ENCODE results near the gene BATF3. TPM values are rescaled to one million over a fixed set of nuclear protein-coding genes. Genes with fewer than 3 reads are reported as not detected.

Gene BATF3
- total RNA-seq, 1 donor from 2014 or later, result not detected

DNA sequence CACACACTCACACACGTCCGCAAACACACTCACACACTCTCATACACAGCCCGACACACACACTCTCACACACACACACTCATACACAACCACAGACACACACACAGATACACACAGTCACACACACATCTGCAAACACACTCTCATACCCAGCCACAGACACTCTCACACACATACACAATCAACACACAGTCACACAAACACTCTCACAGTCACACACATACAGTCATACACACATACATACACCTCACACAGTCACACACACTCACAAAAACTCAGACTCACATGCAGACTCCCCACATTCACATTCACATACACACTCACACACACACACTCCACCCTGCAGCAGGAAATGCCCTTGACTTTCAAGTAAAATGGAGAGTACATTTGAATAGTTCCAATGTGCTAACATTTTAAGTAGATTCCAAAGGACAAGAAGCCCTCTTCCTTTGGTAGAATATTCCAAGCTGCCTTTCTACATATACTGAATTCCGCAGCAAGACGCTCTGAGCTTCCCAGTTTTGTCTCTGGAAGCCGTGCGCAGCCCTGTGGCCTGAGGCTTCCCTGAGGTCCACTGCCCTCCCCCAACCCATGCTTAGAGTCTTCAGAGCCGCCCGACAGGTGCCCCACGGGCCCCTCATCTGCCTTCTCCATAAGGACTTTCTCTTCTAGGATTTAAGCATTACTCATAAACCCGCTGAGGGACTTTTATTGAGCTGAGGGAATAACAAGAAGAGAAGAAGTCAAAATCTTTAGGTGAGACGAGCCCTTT lies 9.7 kb downstream of the BATF3 start:
- Mint-ChIP-seq H3K27ac (ENCODE audit: unreplicated experiment) (no peak overlapping the region), H3K4me1 (no peaks in the 10 kb centered on the region), H3K27me3 (ENCODE audit: low read depth) (peaks cover 26% of the 10 kb centered on the region), H3K4me3 (no peak overlapping the region), H3K36me3 (ENCODE audit: low read depth) (no peaks in the 10 kb centered on the region), H3K9me3 (no peaks in the 10 kb centered on the region)
- TF ChIP-seq, protein P1, sequence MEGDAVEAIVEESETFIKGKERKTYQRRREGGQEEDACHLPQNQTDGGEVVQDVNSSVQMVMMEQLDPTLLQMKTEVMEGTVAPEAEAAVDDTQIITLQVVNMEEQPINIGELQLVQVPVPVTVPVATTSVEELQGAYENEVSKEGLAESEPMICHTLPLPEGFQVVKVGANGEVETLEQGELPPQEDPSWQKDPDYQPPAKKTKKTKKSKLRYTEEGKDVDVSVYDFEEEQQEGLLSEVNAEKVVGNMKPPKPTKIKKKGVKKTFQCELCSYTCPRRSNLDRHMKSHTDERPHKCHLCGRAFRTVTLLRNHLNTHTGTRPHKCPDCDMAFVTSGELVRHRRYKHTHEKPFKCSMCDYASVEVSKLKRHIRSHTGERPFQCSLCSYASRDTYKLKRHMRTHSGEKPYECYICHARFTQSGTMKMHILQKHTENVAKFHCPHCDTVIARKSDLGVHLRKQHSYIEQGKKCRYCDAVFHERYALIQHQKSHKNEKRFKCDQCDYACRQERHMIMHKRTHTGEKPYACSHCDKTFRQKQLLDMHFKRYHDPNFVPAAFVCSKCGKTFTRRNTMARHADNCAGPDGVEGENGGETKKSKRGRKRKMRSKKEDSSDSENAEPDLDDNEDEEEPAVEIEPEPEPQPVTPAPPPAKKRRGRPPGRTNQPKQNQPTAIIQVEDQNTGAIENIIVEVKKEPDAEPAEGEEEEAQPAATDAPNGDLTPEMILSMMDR (conservative IDR thresholded peaks at IDR 0.05), result no peak
- no peak for DNase-seq (ENCODE audit: low read depth, low spot score)

GRCh38 chr1:212689196-212689725 lies 10.4 kb downstream of the BATF3 start:
- no peaks in the 10 kb centered on the region for H3K9me3 Mint-ChIP-seq
- no peaks in the 10 kb centered on the region for H3K36me3 Mint-ChIP-seq (ENCODE audit: low read depth)
- TF ChIP-seq, protein P1 (conservative IDR thresholded peaks at IDR 0.05), result no peak
- no peak overlapping the region for H3K27ac Mint-ChIP-seq (ENCODE audit: unreplicated experiment)
- H3K4me3 Mint-ChIP-seq, result no peak overlapping the region
- H3K4me1 Mint-ChIP-seq, result no peaks in the 10 kb centered on the region
- H3K27me3 Mint-ChIP-seq (ENCODE audit: low read depth), result peaks cover 19% of the 10 kb centered on the region
- DNase-seq (ENCODE audit: low read depth, low spot score), result no peak

- no peaks in the 10 kb centered on the region for H3K9me3 Mint-ChIP-seq
- H3K4me1 Mint-ChIP-seq, result no peaks in the 10 kb centered on the region
- peaks cover 11% of the 10 kb centered on the region for H3K27me3 Mint-ChIP-seq (ENCODE audit: low read depth)
- TF ChIP-seq, protein P1 (conservative IDR thresholded peaks at IDR 0.05), result no peak
- H3K27ac Mint-ChIP-seq (ENCODE audit: unreplicated experiment), result no peak overlapping the region
- H3K4me3 Mint-ChIP-seq, result no peak overlapping the region
- no peaks in the 10 kb centered on the region for H3K36me3 Mint-ChIP-seq (ENCODE audit: low read depth)
- no peak for DNase-seq (ENCODE audit: low read depth, low spot score)
Observed at GRCh38 chr1:212688341-212689047, 11.1 kb downstream of the BATF3 start.

DNA sequence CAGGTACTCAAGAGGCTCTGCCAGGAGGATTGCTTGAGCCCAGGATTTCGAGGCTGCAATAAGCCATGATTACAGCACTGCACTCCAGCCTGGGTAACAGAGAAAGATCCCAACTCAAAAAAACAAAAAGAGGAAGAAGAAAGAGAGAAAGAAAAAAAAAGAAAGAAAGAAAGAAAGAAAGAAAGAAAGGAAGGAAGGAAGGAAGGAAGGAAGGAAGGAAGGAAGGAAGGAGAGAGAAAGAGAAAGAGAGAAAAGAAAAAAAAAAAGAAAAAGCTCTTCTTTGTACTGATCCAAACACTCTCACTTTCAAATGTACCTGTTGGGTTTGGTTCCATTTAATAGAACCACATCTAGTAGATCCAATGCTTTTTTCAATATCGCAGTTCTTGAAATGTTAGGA lies 11.8 kb downstream of the BATF3 start:
- Mint-ChIP-seq H3K9me3 (no peaks in the 10 kb centered on the region), H3K36me3 (ENCODE audit: low read depth) (no peaks in the 10 kb centered on the region)

DNA sequence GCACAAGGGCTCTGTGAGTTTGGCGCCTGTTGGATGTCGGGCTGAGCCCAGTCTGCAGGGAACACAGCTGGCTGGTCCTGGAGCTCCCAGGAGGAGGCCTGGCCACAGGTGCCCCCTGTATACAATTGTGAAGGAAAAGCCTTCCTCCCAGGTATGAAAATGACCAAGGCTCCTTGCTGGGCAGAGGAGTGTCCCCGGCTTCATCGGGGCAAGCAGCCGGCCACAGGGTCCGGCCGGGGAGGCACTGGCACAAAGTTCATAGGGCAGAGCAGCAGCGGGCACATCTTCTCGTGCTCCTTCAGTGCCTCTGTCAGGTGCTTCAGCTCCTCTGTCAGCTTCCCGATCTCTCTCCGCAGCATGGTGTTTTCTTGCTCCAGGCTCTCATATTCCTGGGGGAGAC lies 13.0 kb downstream of the BATF3 start:
- no peak for DNase-seq (ENCODE audit: low read depth, low spot score)
- no peak overlapping the region for H3K4me3 Mint-ChIP-seq
- no peaks in the 10 kb centered on the region for H3K9me3 Mint-ChIP-seq
- peaks cover 7% of the 10 kb centered on the region for H3K27me3 Mint-ChIP-seq (ENCODE audit: low read depth)
- no peaks in the 10 kb centered on the region for H3K36me3 Mint-ChIP-seq (ENCODE audit: low read depth)
- H3K27ac Mint-ChIP-seq (ENCODE audit: unreplicated experiment), result no peak overlapping the region
- TF ChIP-seq, protein P1 (conservative IDR thresholded peaks at IDR 0.05), result no peak
- H3K4me1 Mint-ChIP-seq, result no peaks in the 10 kb centered on the region

More for the DNA sequence above, 11.8 kb downstream of the BATF3 start:
- TF ChIP-seq, protein P1 (conservative IDR thresholded peaks at IDR 0.05), result no peak
- no peak overlapping the region for H3K4me3 Mint-ChIP-seq
- peaks cover 7% of the 10 kb centered on the region for H3K27me3 Mint-ChIP-seq (ENCODE audit: low read depth)
- DNase-seq (ENCODE audit: low read depth, low spot score), result no peak
- no peak overlapping the region for H3K27ac Mint-ChIP-seq (ENCODE audit: unreplicated experiment)
- no peaks in the 10 kb centered on the region for H3K4me1 Mint-ChIP-seq
